Stomach (tissue), 9 donors: ENCODE measurements around the gene LRRC31. TPM values are rescaled to one million over a fixed set of nuclear protein-coding genes. Genes with fewer than 3 reads are reported as not detected.

Source experiments
- DNase-seq, 2 donors: peaks; one replicate each; pipeline versions ENCODE4 v3.0.0 to v3.0.0-alpha.2; 2013 to 2019
- H3K27ac ChIP-seq, 5 donors: fragments of 200-600 bp in 4 of 5; sonication (generic) in 4 of 5; one replicate each; pipeline ENCODE4 v1.5.1; 2013 to 2019; ENCODE audit warnings: mild to moderate bottlenecking in 1 of 5, moderate library complexity in 1 of 5
- H3K27me3 ChIP-seq, 3 donors: fragments of 200-600 bp; sonication (generic); one replicate each; pipeline ENCODE4 v1.5.1; 2017 to 2019; ENCODE audit warnings: mixed run types in 1 of 3
- H3K36me3 ChIP-seq, 4 donors: fragments of 200-600 bp; sonication (generic); 1 replicate in 3 of 4; 2 replicates in 1 of 4; pipeline ENCODE4 v1.5.1; 2016 to 2019
- H3K4me1 ChIP-seq, 4 donors: fragments of 200-600 bp; sonication (generic); one replicate each; pipeline ENCODE4 v1.5.1; 2016 to 2019
- H3K4me3 ChIP-seq, 4 donors: fragments of 200-600 bp; sonication (generic) in 3 of 4; one replicate each; pipeline ENCODE4 v1.5.1; 2016 to 2019; ENCODE audit warnings: mild to moderate bottlenecking in 1 of 4
- H3K9me3 ChIP-seq, 4 donors: fragments of 200-600 bp; sonication (generic); one replicate each; pipeline ENCODE4 v1.5.1; 2016 to 2019
- CTCF ChIP-seq, 7 experiments: fragments of 450-650 bp in 4 of 7; fragments of 200-600 bp in 3 of 7; sonication (generic) in 3 of 7; IDR thresholded peaks; one replicate each; pipeline ENCODE4 v1.5.1; 2016 to 2019; ENCODE audit warnings: antibody characterized with exemption in 7 of 7, control low read depth in 2 of 7, mild to moderate bottlenecking in 1 of 7
- EP300 ChIP-seq: sonication (generic); formaldehyde crosslinking; IDR thresholded peaks from one replicate; pipeline ENCODE4 v1.6.1; 2017; ENCODE audit warnings: antibody characterized with exemption
- POLR2A ChIP-seq, 4 donors: fragments of 450-650 bp; IDR thresholded peaks; one replicate each; pipeline ENCODE4 v1.6.1; 2016; ENCODE audit warnings: antibody characterized with exemption in 4 of 4, control low read depth in 2 of 4, mild to moderate bottlenecking in 1 of 4, moderate library complexity in 1 of 4
- POLR2AphosphoS5 ChIP-seq, 3 donors: sonication (generic); formaldehyde crosslinking; IDR thresholded peaks; one replicate each; pipeline ENCODE4 v1.6.1; 2016; ENCODE audit warnings: antibody characterized with exemption in 3 of 3
- WGBS, 5 donors: extraction: QIAGEN DNeasy Blood & Tissue Kit in 3 of 5; methylation state at CpG; one replicate each; pipeline versions ENCODE4 v1.1.5 to v1.1.7; 2013 to 2018; 5-methylcytosine and 5-hydroxymethylcytosine counted together
- intact Hi-C: fragments of 100-400 bp; cut with DNase I; formaldehyde crosslinking; loops from one replicate; pipeline ENCODE4 v1.15.1; 2023; ENCODE audit warnings: low total_unique reads
- polyA plus RNA-seq, 3 donors: library from polyadenylated mRNA; stranded (reverse); fragments of 200-250 nt; gene quantifications; one replicate each; pipeline ENCODE4 v1.2.3, GENCODE V29; 2013
- total RNA-seq, 5 donors: library from RNA; depleted of rRNA; stranded (reverse); fragments of >200 nt; gene quantifications; one replicate each; pipeline versions ENCODE4 v1.1.0 to v1.2.3, GENCODE V29; 2014 to 2016
- donor health status: healthy with polysubstance abuse.
- donor health status: Bipolar disorder and iron deficiency.
- donor health status: healthy.

The LRRC31 gene
- total and polyA plus RNA-seq, 8 donors = 1.8 to 35.3 (median 9.9) TPM

GRCh38 chr3:169790687-169791429 is 78.9 kb downstream of the LRRC31 start:
- H3K9me3 ChIP-seq = no peaks in the 10 kb centered on the region
- TF ChIP-seq POLR2A (IDR thresholded peaks at IDR 0.05) (no peak), POLR2AphosphoS5 (IDR thresholded peaks at IDR 0.05) (no peak), EP300 (no peak), CTCF (IDR thresholded peaks at IDR 0.05) (no peak)
- intact Hi-C loops = no loop called here
- H3K4me3 ChIP-seq = no peak overlapping the region
- H3K27me3 ChIP-seq = no peaks in the 10 kb centered on the region
- no peaks in the 10 kb centered on the region for H3K4me1 ChIP-seq
- peaks cover 7 to 65% (median 54%) of the 10 kb centered on the region in 4 donors for H3K36me3 ChIP-seq
- no peak overlapping the region for H3K27ac ChIP-seq
- 82 to 89% (median 86%) methylated on average over 4 of the region's 4 CpGs for WGBS, 5 donors
- no peak for DNase-seq

GRCh38 chr3:169790219-169790618 is 79.5 kb downstream of the LRRC31 start:
- DNase-seq = no peak
- peaks cover 11 to 71% (median 61%) of the 10 kb centered on the region in 4 donors for H3K36me3 ChIP-seq
- intact Hi-C loops = no loop called here
- no peak for TF ChIP-seq EP300
- TF ChIP-seq POLR2AphosphoS5 (IDR thresholded peaks at IDR 0.05) = no peak
- no peak for TF ChIP-seq POLR2A (IDR thresholded peaks at IDR 0.05)
- no peak for TF ChIP-seq CTCF (IDR thresholded peaks at IDR 0.05)
- no peak overlapping the region for H3K27ac ChIP-seq
- H3K27me3 ChIP-seq = no peaks in the 10 kb centered on the region
- no peaks in the 10 kb centered on the region for H3K9me3 ChIP-seq
- no peaks in the 10 kb centered on the region for H3K4me1 ChIP-seq
- no peak overlapping the region for H3K4me3 ChIP-seq

Other genes starting within 250 kb of the LRRC31 start
- 100 to 1,000 TPM in 4 of 5 donors, 10 to 100 TPM in 1; 35.3 to 379 (median 246) TPM for gene MECOM, start 206.2 kb downstream of the LRRC31 start, total RNA-seq
- 10 to 100 TPM; 28.6 to 45.9 (median 39.1) TPM for gene MECOM, start 206.2 kb downstream of the LRRC31 start, polyA plus RNA-seq
- 100 to 1,000 TPM; 107 to 717 (median 249) TPM for gene TERC, start 104.9 kb downstream of the LRRC31 start, total RNA-seq
- not detected for gene TERC, start 104.9 kb downstream of the LRRC31 start, polyA plus RNA-seq
- gene ACTRT3, start 100.4 kb downstream of the LRRC31 start, total RNA-seq = 1 to 10 TPM in 2 of 5 donors, under 1 TPM in 1, not detected in 2; 0.45 to 2.2 (median 1.4) TPM
- 1 to 10 TPM in 2 of 3 donors, under 1 TPM in 1; 0.76 to 1.6 (median 1.1) TPM for gene ACTRT3, start 100.4 kb downstream of the LRRC31 start, polyA plus RNA-seq
- gene MYNN, start 96.5 kb downstream of the LRRC31 start, total RNA-seq = 100 to 1,000 TPM in 1 of 5 donors, 10 to 100 TPM in 4; 11.3 to 136 (median 24.5) TPM
- gene MYNN, start 96.5 kb downstream of the LRRC31 start, polyA plus RNA-seq = 10 to 100 TPM in 1 of 3 donors, 1 to 10 TPM in 2; 6.8 to 14.8 (median 7.2) TPM
- 1 to 10 TPM in 1 of 5 donors, not detected in 4; 4.6 TPM for gene LRRIQ4, start 57.1 kb downstream of the LRRC31 start, total RNA-seq
- gene LRRIQ4, start 57.1 kb downstream of the LRRC31 start, polyA plus RNA-seq = not detected
- 1 to 10 TPM in 1 of 5 donors, under 1 TPM in 1, not detected in 3; 0.43 to 4.2 TPM for gene LRRC34, start 57.0 kb downstream of the LRRC31 start, total RNA-seq
- 1 to 10 TPM in 2 of 3 donors, under 1 TPM in 1; 0.88 to 2.1 (median 1.7) TPM for gene LRRC34, start 57.0 kb downstream of the LRRC31 start, polyA plus RNA-seq
- gene SAMD7, start 41.6 kb upstream of the LRRC31 start, total RNA-seq = not detected
- gene SAMD7, start 41.6 kb upstream of the LRRC31 start, polyA plus RNA-seq = not detected
- 10 to 100 TPM; 12.1 to 79.9 (median 45.5) TPM for gene SEC62, start 96.9 kb upstream of the LRRC31 start, total RNA-seq
- gene SEC62, start 96.9 kb upstream of the LRRC31 start, polyA plus RNA-seq = 100 to 1,000 TPM in 1 of 3 donors, 10 to 100 TPM in 2; 38.1 to 239 (median 80.2) TPM
- gene GPR160, start 168.1 kb upstream of the LRRC31 start, total RNA-seq = 10 to 100 TPM in 4 of 5 donors, under 1 TPM in 1; 0.58 to 70.1 (median 52.4) TPM
- gene GPR160, start 168.1 kb upstream of the LRRC31 start, polyA plus RNA-seq = 10 to 100 TPM; 16.5 to 68.4 (median 43.8) TPM